ENCODE measurements around the gene SEPTIN7.

SEPTIN7 gene

GRCh38 chr7:35784332-35784731 is 16.5 kb upstream of the SEPTIN7 start:
- no peak overlapping the region for H3K27ac ChIP-seq
- DNase-seq (ENCODE audit: low read depth, low spot score), result no peak

GRCh38 chr7:35785250-35785649 is 15.6 kb upstream of the SEPTIN7 start:
- no peak for DNase-seq (ENCODE audit: low read depth, low spot score)
- H3K27ac ChIP-seq, result no peak overlapping the region

GRCh38 chr7:35787925-35788324 is 12.9 kb upstream of the SEPTIN7 start:
- no peak overlapping the region for H3K27ac ChIP-seq
- no peak for DNase-seq (ENCODE audit: low read depth, low spot score)

GRCh38 chr7:35792472-35792871 is 8.4 kb upstream of the SEPTIN7 start:
- DNase-seq (ENCODE audit: low read depth, low spot score), result no peak
- H3K27ac ChIP-seq, result no peak overlapping the region

GRCh38 chr7:35792873-35793489 is 7.9 kb upstream of the SEPTIN7 start:
- DNase-seq (ENCODE audit: low read depth, low spot score), result no peak
- H3K27ac ChIP-seq, result no peak overlapping the region

- no peak overlapping the region for H3K27ac ChIP-seq
- DNase-seq (ENCODE audit: low read depth, low spot score), result no peak
Measured at GRCh38 chr7:35797311-35797710, 3.5 kb upstream of the SEPTIN7 start.

- DNase-seq (ENCODE audit: low read depth, low spot score), result peak; percentile 16
Measured at GRCh38 chr7:35799846-35800717, 775 bp upstream of the SEPTIN7 start.

GRCh38 chr7:35801392-35802101 is 690 bp downstream of the SEPTIN7 start:
- H3K27ac ChIP-seq, result peak overlapping the region; percentile 89
- no peak for DNase-seq (ENCODE audit: low read depth, low spot score)

More at GRCh38 chr7:35799846-35800717, 775 bp upstream of the SEPTIN7 start:
- H3K27ac ChIP-seq, result peak overlapping the region; percentile 89

GRCh38 chr7:35802102-35802466 is 1.2 kb downstream of the SEPTIN7 start:
- no peak for DNase-seq (ENCODE audit: low read depth, low spot score)
- peak overlapping the region; percentile 89 for H3K27ac ChIP-seq

- no peak overlapping the region for H3K27ac ChIP-seq
- no peak for DNase-seq (ENCODE audit: low read depth, low spot score)
Measured at GRCh38 chr7:35802649-35803048, 1.8 kb downstream of the SEPTIN7 start.

- DNase-seq (ENCODE audit: low read depth, low spot score), result no peak
- no peak overlapping the region for H3K27ac ChIP-seq
Measured at GRCh38 chr7:35804231-35804970, 3.5 kb downstream of the SEPTIN7 start.

GRCh38 chr7:35805876-35806275 is 5.0 kb downstream of the SEPTIN7 start:
- DNase-seq (ENCODE audit: low read depth, low spot score), result no peak
- H3K27ac ChIP-seq, result no peak overlapping the region

GRCh38 chr7:35816514-35816913 is 15.7 kb downstream of the SEPTIN7 start:
- peak overlapping the region; percentile 36 for H3K27ac ChIP-seq
- no peak for DNase-seq (ENCODE audit: low read depth, low spot score)

GRCh38 chr7:35817181-35817580 is 16.3 kb downstream of the SEPTIN7 start:
- peak overlapping the region; percentile 36 for H3K27ac ChIP-seq
- no peak for DNase-seq (ENCODE audit: low read depth, low spot score)

GRCh38 chr7:35817930-35818329 is 17.1 kb downstream of the SEPTIN7 start:
- DNase-seq (ENCODE audit: low read depth, low spot score), result no peak
- H3K27ac ChIP-seq, result no peak overlapping the region

- DNase-seq (ENCODE audit: low read depth, low spot score), result no peak
- no peak overlapping the region for H3K27ac ChIP-seq
Measured at GRCh38 chr7:35818513-35818912, 17.7 kb downstream of the SEPTIN7 start.

- no peak for DNase-seq (ENCODE audit: low read depth, low spot score)
- H3K27ac ChIP-seq, result no peak overlapping the region
Measured at GRCh38 chr7:35819310-35819709, 18.5 kb downstream of the SEPTIN7 start.

GRCh38 chr7:35819954-35820703 is 19.3 kb downstream of the SEPTIN7 start:
- DNase-seq (ENCODE audit: low read depth, low spot score), result no peak

GRCh38 chr7:35820858-35821257 is 20.0 kb downstream of the SEPTIN7 start:
- DNase-seq (ENCODE audit: low read depth, low spot score), result no peak
- no peak overlapping the region for H3K27ac ChIP-seq

More at GRCh38 chr7:35819954-35820703, 19.3 kb downstream of the SEPTIN7 start:
- no peak overlapping the region for H3K27ac ChIP-seq

- H3K27ac ChIP-seq, result peak overlapping the region; percentile 39
- DNase-seq (ENCODE audit: low read depth, low spot score), result no peak
Measured at GRCh38 chr7:35823440-35823839, 22.6 kb downstream of the SEPTIN7 start.
